GM13976 (cell line): ENCODE measurements around the gene SPATA21.

Experiments
- DNase-seq: peaks from one replicate; pipeline ENCODE4 v3.0.0; 2012; ENCODE audit warnings: low spot score
- in situ Hi-C: fragments of 300-500 bp; cut with MboI; formaldehyde crosslinking; loops from one replicate; pipeline ENCODE4 v1.12.0; 2022; ENCODE audit warnings: low sequenced_read_pairs, mixed read lengths, inconsistent platforms; ENCODE audit not compliant: unreplicated experiment
- TF ChIP-seq, protein P1 (sequence below): IDR thresholded peaks from 2 replicates; pipeline ENCODE4 v1.5.1; 2012; ENCODE audit warnings: borderline replicate concordance, mild to moderate bottlenecking; ENCODE audit not compliant: insufficient read depth; ENCODE audit errors: extremely low read depth, missing control alignments, control extremely low read depth

Gene SPATA21

DNA sequence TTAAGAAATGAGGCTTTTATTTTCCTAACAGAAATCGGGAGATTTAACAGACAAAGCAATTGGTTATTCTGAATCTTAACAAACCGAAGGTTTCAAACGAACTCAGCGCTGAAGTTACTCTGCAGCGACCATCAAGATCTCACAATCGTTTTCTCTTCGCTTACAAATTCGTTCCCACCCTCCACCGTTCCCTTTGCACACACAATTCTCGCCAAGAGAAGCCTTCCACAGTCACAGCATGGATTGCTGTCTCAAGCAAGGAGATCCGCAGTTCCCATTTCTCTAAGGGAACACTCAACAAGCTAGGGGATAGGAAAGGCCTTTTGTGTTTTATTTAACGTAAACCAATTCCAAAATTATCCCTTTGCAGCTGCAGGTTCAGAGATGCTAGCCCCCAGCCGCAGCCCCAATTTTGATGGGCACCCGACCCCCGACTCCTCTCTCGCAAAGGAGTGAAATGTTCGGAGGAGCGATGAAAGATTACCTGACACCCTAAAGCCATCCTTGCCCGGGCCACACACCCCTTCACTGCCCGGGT lies 85.7 kb downstream of the SPATA21 start:
- in situ Hi-C loops, result loop anchor here (10.0 to 25.0 kb wide), 2 partner anchors 57 to 264 kb away; no protein-coding TSS in a partner anchor
- TF ChIP-seq, protein P1, sequence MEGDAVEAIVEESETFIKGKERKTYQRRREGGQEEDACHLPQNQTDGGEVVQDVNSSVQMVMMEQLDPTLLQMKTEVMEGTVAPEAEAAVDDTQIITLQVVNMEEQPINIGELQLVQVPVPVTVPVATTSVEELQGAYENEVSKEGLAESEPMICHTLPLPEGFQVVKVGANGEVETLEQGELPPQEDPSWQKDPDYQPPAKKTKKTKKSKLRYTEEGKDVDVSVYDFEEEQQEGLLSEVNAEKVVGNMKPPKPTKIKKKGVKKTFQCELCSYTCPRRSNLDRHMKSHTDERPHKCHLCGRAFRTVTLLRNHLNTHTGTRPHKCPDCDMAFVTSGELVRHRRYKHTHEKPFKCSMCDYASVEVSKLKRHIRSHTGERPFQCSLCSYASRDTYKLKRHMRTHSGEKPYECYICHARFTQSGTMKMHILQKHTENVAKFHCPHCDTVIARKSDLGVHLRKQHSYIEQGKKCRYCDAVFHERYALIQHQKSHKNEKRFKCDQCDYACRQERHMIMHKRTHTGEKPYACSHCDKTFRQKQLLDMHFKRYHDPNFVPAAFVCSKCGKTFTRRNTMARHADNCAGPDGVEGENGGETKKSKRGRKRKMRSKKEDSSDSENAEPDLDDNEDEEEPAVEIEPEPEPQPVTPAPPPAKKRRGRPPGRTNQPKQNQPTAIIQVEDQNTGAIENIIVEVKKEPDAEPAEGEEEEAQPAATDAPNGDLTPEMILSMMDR, result no peak
- peak; percentile 30 for DNase-seq

DNA sequence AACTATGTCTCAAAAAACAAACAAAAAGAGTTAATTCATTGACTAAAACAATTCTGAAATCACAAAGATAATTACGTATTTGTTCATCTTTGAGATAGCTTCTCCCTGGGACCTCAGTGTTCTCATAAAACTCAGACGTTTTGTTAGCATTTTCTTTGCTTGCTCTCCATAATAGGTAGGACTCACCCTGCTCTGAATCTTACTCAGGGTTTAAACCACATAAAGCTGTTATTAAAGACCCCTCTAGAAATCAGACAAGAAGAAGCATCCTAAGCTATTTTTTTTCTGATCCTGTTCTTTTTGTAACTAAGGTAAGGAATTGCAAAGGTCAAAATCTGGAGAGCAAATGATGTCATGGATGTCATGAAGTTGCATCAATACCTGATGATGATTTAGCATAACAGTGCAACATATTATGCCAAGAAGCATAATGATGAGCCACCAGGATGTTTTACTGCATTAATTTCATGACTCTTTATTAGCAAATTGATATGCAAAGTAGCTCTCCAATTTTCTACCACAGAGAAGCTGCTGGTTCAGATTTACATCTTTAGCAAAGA lies 87.3 kb downstream of the SPATA21 start:
- TF ChIP-seq, protein P1, result no peak
- in situ Hi-C loops, result loop anchor here (10.0 to 25.0 kb wide), 2 partner anchors 55 to 263 kb away; no protein-coding TSS in a partner anchor
- DNase-seq, result no peak
